ENCODE results near the gene ANKRD62. TPM values are rescaled to one million over a fixed set of nuclear protein-coding genes. Genes with fewer than 3 reads are reported as not detected.
A peak's percentile ranks its signal among the peaks of the same experiment; 100 is the strongest.
"Not testable (repeated sequence)": the region's sequence is repeated elsewhere in the genome, so short reads cannot be mapped to it uniquely, and the experiment has no call there.

The ANKRD62 gene
- total RNA-seq, 2 experiments from 2014 or later: not detected

GRCh38 chr18:12066910-12067511 is 26.6 kb upstream of the ANKRD62 start:
- no peak for TF ChIP-seq CTCF (IDR thresholded peaks at IDR 0.05)
- ATAC-seq (ENCODE audit: poor library complexity) (no peak), DNase-seq (peak in 1 of 14 experiments; percentile 17)
- H3K27me3 ChIP-seq (ENCODE audit: control insufficient read depth in 1 of 2, insufficient read depth in 2 of 2, low read length in 2 of 2): peaks cover 0 to 3% of the 10 kb centered on the region in 2 experiments
- H3K36me3 ChIP-seq (ENCODE audit: insufficient read depth, low read length): no peaks in the 10 kb centered on the region
- intact Hi-C loops (cut with DNase I, micrococcal nuclease): no loop called here
- H3K4me3 ChIP-seq (ENCODE audit: low read length): no peak overlapping the region
- H3K27ac ChIP-seq (ENCODE audit: low read depth in 1 of 2, low read length in 2 of 2): no peak overlapping the region
- H3K4me3 Mint-ChIP-seq: no peak overlapping the region
- H3K9me3 ChIP-seq (ENCODE audit: control insufficient read depth in 1 of 2, insufficient read depth in 1 of 2, low read length in 2 of 2): peaks cover 0 to 9% of the 10 kb centered on the region in 2 experiments
- H3K27me3 Mint-ChIP-seq: peaks cover 19% of the 10 kb centered on the region
- no peaks in the 10 kb centered on the region for H3K9me3 Mint-ChIP-seq
- no peaks in the 10 kb centered on the region for H3K4me1 ChIP-seq (ENCODE audit: insufficient read depth, low read length)
- ChIA-PET CTCF (no interaction called here), POLR2A (no interaction called here)
- H3K27ac Mint-ChIP-seq: no peak overlapping the region
- no peaks in the 10 kb centered on the region for H3K4me1 Mint-ChIP-seq (ENCODE audit: low read depth)
- H3K36me3 Mint-ChIP-seq (ENCODE audit: low read depth): no peaks in the 10 kb centered on the region

- peaks cover 0 to 3% of the 10 kb centered on the region in 2 experiments for H3K27me3 ChIP-seq (ENCODE audit: control insufficient read depth in 1 of 2, insufficient read depth in 2 of 2, low read length in 2 of 2)
- Mint-ChIP-seq H3K9me3 (no peaks in the 10 kb centered on the region), H3K27ac (no peak overlapping the region), H3K27me3 (peaks cover 19% of the 10 kb centered on the region), H3K4me3 (no peak overlapping the region), H3K36me3 (ENCODE audit: low read depth) (no peaks in the 10 kb centered on the region), H3K4me1 (ENCODE audit: low read depth) (no peaks in the 10 kb centered on the region)
- TF ChIP-seq CTCF (IDR thresholded peaks at IDR 0.05): no peak
- no peak for ATAC-seq (ENCODE audit: poor library complexity)
- intact Hi-C loops (cut with DNase I, micrococcal nuclease): no loop called here
- no peak overlapping the region for H3K4me3 ChIP-seq (ENCODE audit: low read length)
- no peaks in the 10 kb centered on the region for H3K4me1 ChIP-seq (ENCODE audit: insufficient read depth, low read length)
- ChIA-PET POLR2A (no interaction called here), CTCF (no interaction called here)
- H3K9me3 ChIP-seq (ENCODE audit: control insufficient read depth in 1 of 2, insufficient read depth in 1 of 2, low read length in 2 of 2): peaks cover 0 to 9% of the 10 kb centered on the region in 2 experiments
- no peak overlapping the region for H3K27ac ChIP-seq (ENCODE audit: low read depth in 1 of 2, low read length in 2 of 2)
- no peaks in the 10 kb centered on the region for H3K36me3 ChIP-seq (ENCODE audit: insufficient read depth, low read length)
- peak in 1 of 14 experiments; percentile 10 for DNase-seq
Observed at GRCh38 chr18:12067671-12068070, 26.0 kb upstream of the ANKRD62 start.

- H3K27me3 ChIP-seq (ENCODE audit: control insufficient read depth in 1 of 2, insufficient read depth in 2 of 2, low read length in 2 of 2); intact Hi-C loops (cut with DNase I, micrococcal nuclease); H3K9me3 ChIP-seq (ENCODE audit: control insufficient read depth in 1 of 2, insufficient read depth in 1 of 2, low read length in 2 of 2); H3K4me1 ChIP-seq (ENCODE audit: insufficient read depth, low read length); H3K4me3 ChIP-seq (ENCODE audit: low read length); H3K36me3 Mint-ChIP-seq (ENCODE audit: low read depth); H3K4me3 Mint-ChIP-seq; H3K9me3 Mint-ChIP-seq; H3K27ac Mint-ChIP-seq; H3K4me1 Mint-ChIP-seq (ENCODE audit: low read depth); H3K36me3 ChIP-seq (ENCODE audit: insufficient read depth, low read length); ATAC-seq (ENCODE audit: poor library complexity); H3K27ac ChIP-seq (ENCODE audit: low read depth in 1 of 2, low read length in 2 of 2); POLR2A ChIA-PET; CTCF ChIA-PET: not testable (repeated sequence)
- DNase-seq: peak in 1 of 14 experiments; percentile 3
- peaks cover 24% of the 10 kb centered on the region for H3K27me3 Mint-ChIP-seq
Observed at GRCh38 chr18:12068316-12068949, 25.2 kb upstream of the ANKRD62 start.

- no peak overlapping the region for H3K27ac ChIP-seq (ENCODE audit: low read depth in 1 of 2, low read length in 2 of 2)
- H3K4me1 ChIP-seq (ENCODE audit: insufficient read depth, low read length): no peaks in the 10 kb centered on the region
- no peak for DNase-seq
- no peaks in the 10 kb centered on the region for H3K36me3 Mint-ChIP-seq (ENCODE audit: low read depth)
- H3K9me3 Mint-ChIP-seq: no peaks in the 10 kb centered on the region
- H3K27ac Mint-ChIP-seq: no peak overlapping the region
- no peak overlapping the region for H3K4me3 Mint-ChIP-seq
- peaks cover 0 to 9% of the 10 kb centered on the region in 2 experiments for H3K9me3 ChIP-seq (ENCODE audit: control insufficient read depth in 1 of 2, insufficient read depth in 1 of 2, low read length in 2 of 2)
- POLR2A ChIA-PET: no interaction called here
- H3K36me3 ChIP-seq (ENCODE audit: insufficient read depth, low read length): no peaks in the 10 kb centered on the region
- no peak overlapping the region for H3K4me3 ChIP-seq (ENCODE audit: low read length)
- peaks cover 0 to 3% of the 10 kb centered on the region in 2 experiments for H3K27me3 ChIP-seq (ENCODE audit: control insufficient read depth in 1 of 2, insufficient read depth in 2 of 2, low read length in 2 of 2)
- CTCF ChIA-PET: no interaction called here
- no peak for ATAC-seq (ENCODE audit: poor library complexity)
- TF ChIP-seq CTCF (IDR thresholded peaks at IDR 0.05): no peak
- peaks cover 26% of the 10 kb centered on the region for H3K27me3 Mint-ChIP-seq
- intact Hi-C loops (cut with DNase I, micrococcal nuclease): no loop called here
- H3K4me1 Mint-ChIP-seq (ENCODE audit: low read depth): no peaks in the 10 kb centered on the region
Observed at GRCh38 chr18:12068950-12069320, 24.7 kb upstream of the ANKRD62 start.

- H3K9me3 Mint-ChIP-seq; H3K4me3 Mint-ChIP-seq; H3K36me3 ChIP-seq (ENCODE audit: insufficient read depth, low read length); H3K27ac Mint-ChIP-seq; H3K36me3 Mint-ChIP-seq (ENCODE audit: low read depth); H3K4me1 ChIP-seq (ENCODE audit: insufficient read depth, low read length); H3K4me1 Mint-ChIP-seq (ENCODE audit: low read depth); H3K4me3 ChIP-seq (ENCODE audit: low read length); intact Hi-C loops (cut with DNase I, micrococcal nuclease); DNase-seq; CTCF ChIA-PET; ATAC-seq (ENCODE audit: poor library complexity); H3K27me3 ChIP-seq (ENCODE audit: control insufficient read depth in 1 of 2, insufficient read depth in 2 of 2, low read length in 2 of 2); H3K9me3 ChIP-seq (ENCODE audit: control insufficient read depth in 1 of 2, insufficient read depth in 1 of 2, low read length in 2 of 2); H3K27ac ChIP-seq (ENCODE audit: low read depth in 1 of 2, low read length in 2 of 2); POLR2A ChIA-PET: not testable (repeated sequence)
- peaks cover 38% of the 10 kb centered on the region for H3K27me3 Mint-ChIP-seq
Observed at GRCh38 chr18:12071066-12071465, 22.6 kb upstream of the ANKRD62 start.

Data from CD4-positive, alpha-beta T cell (primary cell).